CD4-positive, alpha-beta T cell treated with Interleukin-17A for 4 hours (primary cell): ENCODE data around the gene PCDHB10.
"Not testable (repeated sequence)": the region's sequence is repeated elsewhere in the genome, so short reads cannot be mapped to it uniquely, and the experiment has no call there.

Source experiments
- DNase-seq: peaks from one replicate; pipeline ENCODE4 v3.0.0-alpha.2; 2020; ENCODE audit warnings: mixed read lengths

Gene PCDHB10

GRCh38 chr5:141192110-141192725 lies at the start of gene PCDHB10:
Gene PCDHB10 (plus strand): TSS chr5:141192353. CDS start chr5:141192553, 200 bp downstream.
- peak; percentile 21 for DNase-seq

DNA sequence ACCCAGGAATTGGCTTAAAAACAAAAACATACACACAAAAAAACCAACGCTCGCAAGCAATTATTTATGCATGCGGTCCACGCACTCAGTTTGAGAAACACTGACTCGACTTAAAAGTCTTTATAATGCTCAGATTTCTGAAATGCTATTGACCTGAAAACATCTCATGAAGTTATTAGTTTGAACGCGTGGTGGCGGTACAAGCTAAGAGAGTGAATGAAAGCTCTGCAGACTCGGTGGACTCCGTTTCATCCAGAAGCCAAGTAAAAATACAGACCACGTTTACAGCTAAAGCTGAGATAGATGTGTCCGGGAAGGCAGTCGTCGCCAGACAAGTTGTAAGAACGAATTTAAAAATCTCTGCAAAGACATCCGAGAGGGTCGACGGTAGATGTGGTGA lies 42.3 kb upstream of the PCDHB10 start, which contains the start of gene PCDHB6:
Gene PCDHB6, plus strand, starts transcription at position 246 of the 400 bp plus-strand sequence. CDS start 201 bp downstream, outside the sequence.
- DNase-seq, result no peak

GRCh38 chr5:141150224-141150992 lies 41.7 kb upstream of the PCDHB10 start:
- DNase-seq, result no peak

- DNase-seq, result no peak
Observed at GRCh38 chr5:141150993-141151325, 41.2 kb upstream of the PCDHB10 start.

DNA sequence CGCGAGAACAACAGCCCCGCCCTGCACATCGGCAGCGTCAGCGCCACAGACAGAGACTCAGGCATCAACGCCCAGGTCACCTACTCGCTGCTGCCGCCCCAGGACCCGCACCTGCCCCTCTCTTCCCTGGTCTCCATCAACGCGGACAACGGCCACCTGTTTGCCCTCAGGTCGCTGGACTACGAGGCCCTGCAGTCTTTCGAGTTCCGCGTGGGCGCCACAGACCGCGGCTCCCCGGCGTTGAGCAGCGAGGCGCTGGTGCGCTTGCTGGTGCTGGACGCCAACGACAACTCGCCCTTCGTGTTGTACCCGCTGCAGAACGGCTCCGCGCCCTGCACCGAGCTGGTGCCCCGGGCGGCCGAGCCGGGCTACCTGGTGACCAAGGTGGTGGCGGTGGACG lies 40.5 kb upstream of the PCDHB10 start:
- not testable (repeated sequence) for DNase-seq

GRCh38 chr5:141152096-141152495 lies 40.1 kb upstream of the PCDHB10 start:
- DNase-seq, result not testable (repeated sequence)

DNA sequence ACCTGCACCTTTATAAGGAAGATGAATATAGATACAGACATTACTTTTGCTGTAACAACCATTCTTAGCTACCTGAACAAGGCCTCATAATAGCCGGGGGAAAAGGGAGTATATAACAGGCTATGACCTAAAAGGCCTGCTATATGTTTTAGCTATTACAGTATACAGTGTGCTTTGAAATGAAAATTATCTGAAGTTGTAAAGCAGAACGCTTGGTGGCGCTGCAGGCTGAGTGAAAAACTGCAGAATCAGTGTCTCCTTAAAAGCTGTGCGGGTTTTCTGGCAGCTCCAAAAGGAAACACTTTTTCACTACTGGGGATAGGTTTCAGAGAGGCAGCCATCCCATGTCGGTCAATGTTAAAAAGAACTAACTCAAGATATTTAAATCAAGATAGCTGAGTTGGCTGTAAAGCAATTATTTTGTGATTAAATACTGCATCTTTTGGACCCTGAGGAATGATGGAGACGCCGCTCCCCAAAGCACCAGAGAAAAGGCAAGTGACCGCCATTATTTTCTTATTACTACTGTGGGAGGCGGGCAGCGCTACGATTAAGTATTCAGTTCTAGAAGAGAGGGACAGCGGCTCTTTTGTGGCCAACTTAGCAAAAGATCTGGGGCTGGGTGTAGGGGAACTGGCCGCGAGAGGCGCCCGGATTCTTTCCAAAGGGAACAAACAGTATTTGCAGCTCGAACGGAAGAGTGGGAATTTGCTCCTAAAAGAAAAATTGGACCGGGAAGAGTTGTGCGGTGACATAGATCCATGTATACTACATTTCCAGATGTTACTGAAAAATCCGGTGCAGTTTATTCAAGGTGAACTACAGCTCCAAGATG lies 36.4 kb upstream of the PCDHB10 start:
- DNase-seq, result no peak

DNA sequence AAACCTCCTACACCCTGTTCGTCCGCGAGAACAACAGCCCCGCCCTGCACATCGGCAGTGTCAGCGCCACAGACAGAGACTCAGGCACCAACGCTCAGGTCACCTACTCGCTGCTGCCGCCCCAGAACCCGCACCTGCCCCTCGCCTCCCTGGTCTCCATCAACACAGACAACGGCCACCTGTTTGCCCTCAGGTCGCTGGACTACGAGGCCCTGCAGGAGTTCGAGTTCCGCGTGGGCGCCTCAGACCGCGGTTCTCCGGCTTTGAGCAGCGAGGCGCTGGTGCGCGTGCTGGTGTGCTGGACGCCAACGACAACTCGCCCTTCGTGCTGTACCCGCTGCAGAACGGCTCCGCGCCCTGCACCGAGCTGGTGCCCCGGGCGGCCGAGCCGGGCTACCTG lies 34.8 kb upstream of the PCDHB10 start:
- not testable (repeated sequence) for DNase-seq

DNA sequence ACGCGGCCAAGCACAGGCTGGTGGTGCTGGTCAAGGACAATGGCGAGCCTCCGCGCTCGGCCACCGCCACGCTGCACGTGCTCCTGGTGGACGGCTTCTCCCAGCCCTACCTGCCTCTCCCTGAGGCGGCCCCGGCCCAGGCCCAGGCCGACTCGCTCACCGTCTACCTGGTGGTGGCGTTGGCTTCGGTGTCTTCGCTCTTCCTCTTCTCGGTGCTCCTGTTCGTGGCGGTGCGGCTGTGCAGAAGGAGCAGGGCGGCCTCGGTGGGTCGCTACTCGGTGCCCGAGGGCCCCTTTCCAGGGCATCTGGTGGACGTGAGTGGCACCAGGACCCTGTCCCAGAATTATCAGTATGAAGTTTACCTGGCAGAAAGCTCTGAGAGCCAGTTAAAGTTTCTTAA lies 34.3 kb upstream of the PCDHB10 start:
- DNase-seq, result not testable (repeated sequence)

GRCh38 chr5:141172381-141173204 lies 19.6 kb upstream of the PCDHB10 start, which contains the start of gene PCDHB7:
Gene PCDHB7 (plus strand): TSS chr5:141172644. CDS start chr5:141172836, 192 bp downstream.
- DNase-seq, result peak; percentile 21

DNA sequence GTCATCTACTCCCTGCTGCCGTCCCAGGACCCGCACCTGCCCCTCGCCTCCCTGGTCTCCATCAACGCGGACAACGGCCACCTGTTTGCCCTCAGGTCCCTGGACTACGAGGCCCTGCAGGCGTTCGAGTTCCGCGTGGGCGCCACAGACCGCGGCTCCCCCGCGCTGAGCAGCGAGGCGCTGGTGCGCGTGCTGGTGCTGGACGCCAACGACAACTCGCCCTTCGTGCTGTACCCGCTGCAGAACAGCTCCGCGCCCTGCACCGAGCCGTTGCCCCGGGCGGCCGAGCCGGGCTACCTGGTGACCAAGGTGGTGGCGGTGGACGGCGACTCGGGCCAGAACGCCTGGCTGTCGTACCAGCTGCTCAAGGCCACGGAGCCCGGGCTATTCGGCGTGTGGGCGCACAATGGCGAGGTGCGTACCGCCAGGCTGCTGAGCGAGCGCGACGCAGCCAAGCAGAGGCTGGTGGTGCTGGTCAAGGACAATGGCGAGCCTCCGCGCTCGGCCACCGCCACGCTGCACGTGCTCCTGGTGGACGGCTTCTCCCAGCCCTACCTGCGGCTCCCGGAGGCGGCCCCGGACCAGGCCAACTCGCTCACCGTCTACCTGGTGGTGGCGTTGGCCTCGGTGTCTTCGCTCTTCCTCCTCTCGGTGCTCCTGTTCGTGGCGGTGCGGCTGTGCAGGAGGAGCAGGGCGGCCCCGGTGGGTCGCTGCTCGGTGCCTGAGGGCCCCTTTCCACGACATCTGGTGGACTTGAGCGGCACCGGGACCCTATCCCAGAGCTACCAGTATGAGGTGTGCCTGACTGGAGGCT lies 17.7 kb upstream of the PCDHB10 start:
- DNase-seq, result not testable (repeated sequence)

- DNase-seq, result no peak
Observed at GRCh38 chr5:141175933-141176332, 16.2 kb upstream of the PCDHB10 start.

- DNase-seq, result not testable (repeated sequence)
Observed at GRCh38 chr5:141177577-141178191, 14.5 kb upstream of the PCDHB10 start, which contains the start of gene PCDHB8. Gene PCDHB8 (plus strand): TSS chr5:141177790. CDS start chr5:141178035, 245 bp downstream.

- not testable (repeated sequence) for DNase-seq
Observed at GRCh38 chr5:141179371-141179770, 12.8 kb upstream of the PCDHB10 start.

DNA sequence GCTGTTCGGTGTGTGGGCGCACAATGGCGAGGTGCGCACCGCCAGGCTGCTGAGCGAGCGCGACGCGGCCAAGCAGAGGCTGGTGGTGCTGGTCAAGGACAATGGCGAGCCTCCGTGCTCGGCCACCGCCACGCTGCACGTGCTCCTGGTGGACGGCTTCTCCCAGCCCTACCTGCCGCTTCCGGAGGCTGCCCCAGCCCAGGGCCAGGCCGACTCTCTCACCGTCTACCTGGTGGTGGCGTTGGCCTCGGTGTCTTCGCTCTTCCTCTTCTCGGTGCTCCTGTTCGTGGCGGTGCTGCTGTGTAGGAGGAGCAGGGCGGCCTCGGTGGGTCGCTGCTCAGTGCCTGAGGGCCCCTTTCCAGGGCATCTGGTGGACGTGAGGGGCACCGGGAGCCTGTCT lies 12.3 kb upstream of the PCDHB10 start:
- DNase-seq, result not testable (repeated sequence)

DNA sequence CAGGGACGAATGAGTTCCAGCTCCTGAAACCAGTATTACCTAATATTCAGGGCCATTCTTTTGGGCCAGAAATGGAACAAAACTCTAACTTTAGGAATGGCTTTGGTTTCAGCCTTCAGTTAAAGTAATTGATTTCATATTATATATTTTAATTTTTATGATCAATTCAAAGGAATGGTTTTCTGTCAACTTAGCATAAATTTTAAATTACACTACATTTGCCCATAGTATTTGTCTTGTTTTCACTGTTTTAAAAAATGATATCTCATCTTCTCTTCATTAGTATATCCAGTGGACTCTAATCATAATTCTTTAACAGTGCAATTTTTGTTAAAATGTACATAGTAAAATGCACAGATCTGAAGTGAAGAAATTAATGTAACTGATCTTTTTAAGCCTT lies 11.8 kb upstream of the PCDHB10 start:
- DNase-seq, result no peak

GRCh38 chr5:141182248-141182647 lies 9.9 kb upstream of the PCDHB10 start, which contains the start of gene PCDHB16:
Gene PCDHB16 (plus strand): TSS chr5:141182387. CDS start chr5:141182560, 173 bp downstream.
- DNase-seq, result no peak

GRCh38 chr5:141184117-141184855 lies 7.9 kb upstream of the PCDHB10 start:
- DNase-seq, result not testable (repeated sequence)

DNA sequence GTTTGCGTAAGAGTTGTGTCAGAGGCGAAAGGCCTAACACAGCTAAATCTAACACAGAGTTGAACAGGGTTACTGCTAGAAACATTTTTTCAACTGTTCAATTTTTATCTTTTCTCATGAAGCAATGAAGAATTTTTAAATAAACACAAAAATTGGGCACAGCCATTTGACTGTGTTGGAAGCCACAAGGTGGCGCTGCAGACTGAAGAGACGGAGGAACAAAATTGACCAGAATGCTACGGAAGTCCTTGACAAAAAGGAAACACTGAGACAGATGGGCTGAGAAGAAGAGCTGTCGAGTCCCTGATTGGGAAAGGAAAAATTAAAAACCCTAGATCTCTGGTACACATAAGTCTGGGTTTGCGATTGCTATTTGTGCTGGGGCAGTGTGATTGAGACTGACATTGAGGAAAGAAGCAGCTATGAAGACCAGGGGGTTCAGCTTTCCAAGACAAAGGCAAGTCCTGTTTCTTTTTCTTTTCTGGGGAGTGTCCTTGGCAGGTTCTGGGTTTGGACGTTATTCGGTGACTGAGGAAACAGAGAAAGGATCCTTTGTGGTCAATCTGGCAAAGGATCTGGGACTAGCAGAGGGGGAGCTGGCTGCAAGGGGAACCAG lies 5.1 kb upstream of the PCDHB10 start, which contains the start of gene PCDHB9:
Gene PCDHB9, plus strand, starts transcription at position 265 of the 616 bp plus-strand sequence. Its CDS starts 158 bp downstream, at position 423.
- peak; percentile 29 for DNase-seq
